Body of pancreas (tissue), 4 donors: ENCODE results near the gene KCTD21. TPM values are rescaled to one million over a fixed set of nuclear protein-coding genes. Genes with fewer than 3 reads are reported as not detected.

Source experiments
- ATAC-seq: fragments of 150-250 bp; one replicate; pipeline ENCODE4 v1.9.1; 2016
- DNase-seq, 4 donors: peaks; one replicate each; pipeline ENCODE4 v3.0.0-alpha.2; 2019
- H3K27ac ChIP-seq, 4 donors: fragments of 200-600 bp; sonication (generic); 1 replicate in 3 of 4; 2 replicates in 1 of 4; pipeline versions ENCODE4 v1.5.1 to v1.6.1; 2016 to 2019; ENCODE audit warnings: mild to moderate bottlenecking in 1 of 4, mixed read lengths in 1 of 4, moderate library complexity in 1 of 4
- H3K27me3 ChIP-seq, 2 donors: fragments of 200-600 bp; sonication (generic); one replicate each; pipeline ENCODE4 v1.6.0; 2016; ENCODE audit warnings: mild to moderate bottlenecking in 1 of 2
- H3K36me3 ChIP-seq, 2 donors: fragments of 200-600 bp; sonication (generic); replicated peaks in 1 of 2; 2 replicates each; pipeline ENCODE4 v1.5.1; 2016; ENCODE audit warnings: low read depth in 2 of 2; ENCODE audit not compliant: insufficient read depth in 1 of 2
- H3K4me1 ChIP-seq: fragments of 200-600 bp; sonication (generic); one replicate; pipeline ENCODE4 v1.6.0; 2016
- H3K4me3 ChIP-seq, 2 donors: fragments of 200-600 bp; sonication (generic); 1 replicate in 1 of 2; 2 replicates in 1 of 2; pipeline ENCODE4 v1.5.1; 2016 to 2019
- H3K9me3 ChIP-seq, 3 donors: fragments of 200-600 bp; sonication (generic); 1 replicate in 2 of 3; 2 replicates in 1 of 3; pipeline ENCODE4 v1.5.1; 2016
- CTCF ChIP-seq, 7 experiments: fragments of 450-650 bp in 4 of 7; fragments of 200-600 bp in 3 of 7; sonication (generic) in 3 of 7; IDR thresholded peaks; one replicate each; pipeline ENCODE4 v1.5.1; 2016 to 2019; ENCODE audit warnings: antibody characterized with exemption in 7 of 7
- POLR2A ChIP-seq, 3 donors: fragments of 450-650 bp; IDR thresholded peaks; one replicate each; pipeline ENCODE4 v1.6.1; 2016; ENCODE audit warnings: antibody characterized with exemption in 3 of 3, mild to moderate bottlenecking in 2 of 3
- WGBS, 2 donors: methylation state at CpG; one replicate each; pipeline ENCODE4 v1.1.5; 2017; 5-methylcytosine and 5-hydroxymethylcytosine counted together
- intact Hi-C: fragments of 100-400 bp; cut with DNase I; formaldehyde crosslinking; loops from one replicate; pipeline ENCODE4 v1.15.1; 2023
- total RNA-seq, 2 donors: library from RNA; depleted of rRNA; stranded (reverse); fragments of >200 nt; gene quantifications; one replicate each; pipeline ENCODE4 v1.1.0, GENCODE V29; 2016

KCTD21 gene
- total RNA-seq, 2 donors from 2014 or later = 4.6 to 5.4 TPM

- 84 to 90% methylated on average over 4 of the region's 4 CpGs for WGBS, 2 donors
- DNase-seq (no peak), ATAC-seq (no peak)
- Histone ChIP-seq H3K27me3 (no peaks in the 10 kb centered on the region), H3K4me1 (no peaks in the 10 kb centered on the region), H3K27ac (no peak overlapping the region), H3K36me3 (peaks cover 0 to 4% of the 10 kb centered on the region in 2 donors), H3K9me3 (no peaks in the 10 kb centered on the region), H3K4me3 (no peak overlapping the region)
- intact Hi-C loops = loop anchor here (5.0 kb wide), 1 partner anchor 334 kb away; no protein-coding TSS in a partner anchor
- TF ChIP-seq POLR2A (IDR thresholded peaks at IDR 0.05) = no peak
- TF ChIP-seq CTCF (IDR thresholded peaks at IDR 0.05) = no peak
Observed at GRCh38 chr11:78227921-78228320, 39.5 kb upstream of the KCTD21 start.

- H3K27me3 ChIP-seq = no peaks in the 10 kb centered on the region
- H3K4me1 ChIP-seq = no peaks in the 10 kb centered on the region
- no peak overlapping the region for H3K4me3 ChIP-seq
- intact Hi-C loops = loop anchor here (5.0 kb wide), 1 partner anchor 335 kb away; no protein-coding TSS in a partner anchor
- DNase-seq = no peak
- 85 to 87% methylated on average over 6 to 12 of the region's 12 CpGs for WGBS, 2 donors
- ATAC-seq = no peak
- peaks cover 0 to 4% of the 10 kb centered on the region in 2 donors for H3K36me3 ChIP-seq
- no peak overlapping the region for H3K27ac ChIP-seq
- no peaks in the 10 kb centered on the region for H3K9me3 ChIP-seq
- no peak for TF ChIP-seq POLR2A (IDR thresholded peaks at IDR 0.05)
- TF ChIP-seq CTCF (IDR thresholded peaks at IDR 0.05) = no peak
Observed at GRCh38 chr11:78226684-78227680, 38.6 kb upstream of the KCTD21 start.

- DNase-seq = no peak
- H3K4me3 ChIP-seq = no peak overlapping the region
- peaks cover 0 to 10% of the 10 kb centered on the region in 2 donors for H3K36me3 ChIP-seq
- ATAC-seq = no peak
- no peaks in the 10 kb centered on the region for H3K4me1 ChIP-seq
- TF ChIP-seq POLR2A (IDR thresholded peaks at IDR 0.05) = no peak
- no peak for TF ChIP-seq CTCF (IDR thresholded peaks at IDR 0.05)
- no peaks in the 10 kb centered on the region for H3K9me3 ChIP-seq
- no peaks in the 10 kb centered on the region for H3K27me3 ChIP-seq
- no peak overlapping the region for H3K27ac ChIP-seq
- 90 to 94% methylated on average over 6 to 7 of the region's 7 CpGs for WGBS, 2 donors
- intact Hi-C loops = loop anchor here (5.0 kb wide), 1 partner anchor 337 kb away; no protein-coding TSS in a partner anchor
Observed at GRCh38 chr11:78224906-78225420, 36.5 kb upstream of the KCTD21 start.

- no peaks in the 10 kb centered on the region for H3K4me1 ChIP-seq
- H3K9me3 ChIP-seq = no peaks in the 10 kb centered on the region
- no peak for DNase-seq
- H3K27ac ChIP-seq = no peak overlapping the region
- no peak for ATAC-seq
- 72 to 94% methylated on average over 3 to 4 of the region's 4 CpGs for WGBS, 2 donors
- no peak for TF ChIP-seq POLR2A (IDR thresholded peaks at IDR 0.05)
- no peak for TF ChIP-seq CTCF (IDR thresholded peaks at IDR 0.05)
- H3K36me3 ChIP-seq = peaks cover 0 to 10% of the 10 kb centered on the region in 2 donors
- H3K4me3 ChIP-seq = no peak overlapping the region
- H3K27me3 ChIP-seq = no peaks in the 10 kb centered on the region
- intact Hi-C loops = no loop called here
Observed at GRCh38 chr11:78224506-78224905, 36.1 kb upstream of the KCTD21 start.
